ENCODE results near the gene PARD3.

PARD3 gene

DNA sequence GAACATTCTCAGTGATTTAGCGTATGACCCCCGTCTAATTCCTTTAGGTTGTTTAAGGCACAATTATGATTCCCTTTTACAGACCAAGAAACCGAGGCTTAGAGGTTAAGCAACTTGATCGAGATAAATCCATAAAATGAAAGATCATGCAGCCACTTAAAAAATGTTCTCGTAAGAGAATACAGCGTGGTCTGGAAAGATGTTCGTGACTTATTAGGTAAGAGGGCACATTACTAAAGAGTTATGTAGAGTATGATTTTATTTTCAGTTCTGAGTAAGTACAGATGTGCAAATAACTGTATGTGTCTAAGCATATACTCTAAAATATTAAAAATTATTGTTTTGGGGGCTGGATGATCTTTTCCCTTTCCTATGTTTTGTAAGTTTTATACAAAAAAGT lies 575.1 kb downstream of the PARD3 start:
- DNase-seq (ENCODE audit: low read depth in 2 of 2, low spot score in 1 of 2) = no peak

DNA sequence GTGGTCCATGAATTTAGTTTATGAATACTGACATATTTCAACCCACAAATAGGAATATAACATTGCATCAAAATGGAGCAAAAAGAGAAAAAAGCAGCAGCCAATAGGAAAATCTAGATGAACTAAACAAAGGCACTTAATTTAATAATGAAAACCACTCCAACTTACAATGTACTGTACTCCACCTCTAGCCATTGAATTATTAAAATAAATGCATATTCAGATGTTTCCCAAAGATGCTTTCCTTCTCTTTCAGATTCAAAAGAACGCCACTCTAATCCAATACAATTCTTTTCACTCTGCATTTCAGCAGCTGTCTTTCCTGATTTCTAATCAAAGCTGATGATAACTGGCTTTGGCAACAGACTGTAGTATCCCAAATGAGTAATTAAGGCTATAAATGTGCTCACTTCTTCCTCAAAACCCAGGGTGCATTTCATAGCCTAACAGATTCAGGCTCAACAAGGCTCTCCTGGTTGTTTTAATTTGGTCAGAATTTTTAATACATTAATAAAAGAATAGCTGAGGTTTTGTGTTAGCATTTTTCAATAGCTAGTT lies 577.1 kb downstream of the PARD3 start:
- no peak for DNase-seq (ENCODE audit: low read depth in 2 of 2, low spot score in 1 of 2)

DNA sequence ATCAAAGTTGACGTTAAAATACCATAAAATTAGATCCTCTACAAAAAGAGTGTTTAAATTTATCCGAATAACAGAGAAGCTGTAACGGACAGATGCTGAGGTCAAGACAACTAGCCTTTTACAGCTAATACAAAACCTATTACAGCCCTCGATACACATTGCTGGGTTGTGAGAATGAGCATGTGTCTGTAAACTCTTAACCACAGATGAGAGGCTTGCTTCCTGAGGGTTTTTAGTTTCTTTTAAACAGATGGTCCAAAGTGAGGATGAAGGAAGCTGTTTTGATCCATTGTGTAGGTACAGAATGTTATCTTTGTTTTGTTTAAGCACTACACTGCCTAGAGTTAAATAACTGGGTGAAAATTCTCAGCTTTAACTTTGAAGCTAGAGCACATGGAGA lies 578.2 kb downstream of the PARD3 start:
- no peak for DNase-seq (ENCODE audit: low read depth in 2 of 2, low spot score in 1 of 2)

DNA sequence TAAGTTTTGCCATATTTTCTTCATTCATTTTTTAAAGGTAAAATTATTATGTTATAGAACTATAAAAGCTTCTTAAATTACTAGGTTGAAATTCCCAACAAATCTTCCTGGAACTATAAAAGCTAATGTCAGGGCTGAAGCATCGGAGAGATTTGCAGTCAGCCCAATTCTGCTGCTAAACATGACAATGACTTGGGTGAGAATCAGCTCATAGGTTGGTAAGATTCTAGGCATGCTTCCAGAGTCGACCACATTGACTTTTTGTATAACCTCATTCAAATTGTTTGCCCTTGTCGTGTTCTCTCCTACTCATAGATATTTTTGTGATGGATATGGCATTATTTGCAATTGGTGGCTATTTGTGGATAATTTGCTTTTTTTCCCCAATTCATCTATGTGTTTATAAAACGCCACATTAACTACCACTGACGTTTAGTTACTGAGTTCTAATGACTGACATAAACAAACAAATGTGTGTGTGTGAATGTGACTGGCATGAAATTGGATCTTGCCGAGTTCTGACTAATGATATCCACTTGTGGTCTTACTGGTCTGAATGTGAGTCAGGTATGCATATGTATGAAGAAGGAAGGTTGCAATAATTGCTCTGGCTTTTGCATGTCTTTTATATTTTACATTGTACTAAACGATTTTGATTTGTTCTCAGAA lies 579.8 kb downstream of the PARD3 start:
- DNase-seq (ENCODE audit: low read depth in 2 of 2, low spot score in 1 of 2) = no peak

DNA sequence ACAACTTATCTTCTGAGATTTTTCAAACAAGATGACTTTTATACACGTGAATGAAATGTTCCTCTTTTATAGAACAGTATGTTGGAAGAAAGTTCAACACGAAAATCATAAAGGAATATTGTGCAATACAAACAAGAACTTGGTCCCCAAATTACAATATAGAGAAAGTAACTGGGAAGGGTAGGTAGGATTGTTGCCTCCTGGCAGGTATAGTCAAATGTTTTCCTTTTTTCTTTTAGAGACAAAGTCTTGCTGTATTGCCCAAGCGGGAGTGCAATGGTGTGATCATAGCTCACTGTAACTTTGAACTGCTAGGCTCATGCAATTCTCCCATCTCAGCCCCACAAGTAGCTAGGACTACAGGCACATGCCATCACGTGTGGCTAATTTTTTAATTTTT lies 582.6 kb downstream of the PARD3 start:
- DNase-seq (ENCODE audit: low read depth in 2 of 2, low spot score in 1 of 2) = no peak

DNA sequence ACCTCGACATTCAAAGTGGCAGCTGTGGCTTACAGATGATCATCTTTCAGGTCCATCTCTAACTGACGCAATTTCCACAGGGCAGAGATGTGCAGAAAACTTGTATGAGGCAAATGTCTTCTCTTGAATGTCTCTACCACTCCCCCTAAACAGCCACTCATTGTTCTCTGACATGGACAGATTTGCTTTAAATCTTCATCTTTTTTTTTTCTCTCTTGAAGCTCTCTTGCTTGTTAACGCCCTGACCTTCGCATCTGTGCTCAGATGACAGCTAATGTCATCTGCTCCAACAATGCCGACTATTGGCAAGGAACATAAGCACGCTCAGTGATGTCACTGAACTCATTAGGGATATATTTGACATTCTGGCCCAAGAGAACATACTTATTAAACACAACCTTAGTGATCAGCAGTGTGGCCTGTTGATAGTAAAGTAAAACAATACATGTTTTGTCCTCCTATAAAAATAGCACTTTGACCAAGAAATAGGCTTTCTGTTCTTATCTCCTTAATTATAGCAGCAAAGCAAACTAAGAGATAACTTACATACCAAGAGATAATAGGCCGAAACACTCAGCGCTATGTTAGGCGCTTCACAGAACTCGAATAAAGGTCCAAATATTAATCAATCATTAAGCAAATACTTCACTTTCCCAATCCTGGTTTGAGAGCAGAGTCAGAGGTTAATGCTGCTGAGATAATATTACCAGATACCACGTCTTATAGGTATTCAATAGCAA lies 583.5 kb downstream of the PARD3 start:
- DNase-seq (ENCODE audit: low read depth in 2 of 2, low spot score in 1 of 2) = no peak

DNA sequence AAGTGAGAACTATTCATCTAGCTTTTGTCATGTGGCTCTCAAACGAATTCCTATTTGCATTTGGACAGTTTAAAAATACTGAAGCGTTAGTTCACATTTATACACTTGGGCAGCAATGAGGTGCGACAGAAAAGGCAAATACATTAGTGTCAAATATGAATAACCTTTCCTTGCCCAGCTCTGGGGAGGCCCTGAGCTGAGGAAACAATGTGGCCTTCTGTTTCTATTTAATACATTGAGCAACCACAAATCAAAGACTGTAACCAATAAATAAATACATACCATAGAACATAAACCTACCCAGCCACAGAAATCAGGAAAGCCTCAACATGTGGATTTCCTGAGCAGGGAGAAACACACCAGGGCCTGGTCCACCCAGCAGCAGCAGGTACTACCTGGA lies 585.2 kb downstream of the PARD3 start:
- DNase-seq (ENCODE audit: low read depth in 2 of 2, low spot score in 1 of 2) = no peak

DNA sequence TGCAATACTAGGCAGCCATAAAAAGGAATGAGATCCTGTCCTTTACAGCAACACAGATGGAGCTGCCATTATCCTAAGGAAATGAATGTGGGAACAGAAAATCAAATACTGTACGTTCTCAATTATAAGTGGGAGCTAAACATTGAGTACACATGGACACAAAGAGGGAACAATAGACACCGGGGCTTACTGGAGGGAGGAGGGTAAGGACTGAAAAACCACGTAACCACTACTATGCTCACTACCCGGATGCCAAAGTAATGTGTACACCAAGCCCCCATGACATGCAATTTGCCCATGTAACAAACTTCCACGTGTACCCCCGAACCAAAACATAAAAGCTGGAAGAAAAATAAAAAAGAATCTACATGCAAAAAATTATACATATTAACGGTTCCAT lies 587.0 kb downstream of the PARD3 start:
- no peak for DNase-seq (ENCODE audit: low read depth in 2 of 2, low spot score in 1 of 2)

DNA sequence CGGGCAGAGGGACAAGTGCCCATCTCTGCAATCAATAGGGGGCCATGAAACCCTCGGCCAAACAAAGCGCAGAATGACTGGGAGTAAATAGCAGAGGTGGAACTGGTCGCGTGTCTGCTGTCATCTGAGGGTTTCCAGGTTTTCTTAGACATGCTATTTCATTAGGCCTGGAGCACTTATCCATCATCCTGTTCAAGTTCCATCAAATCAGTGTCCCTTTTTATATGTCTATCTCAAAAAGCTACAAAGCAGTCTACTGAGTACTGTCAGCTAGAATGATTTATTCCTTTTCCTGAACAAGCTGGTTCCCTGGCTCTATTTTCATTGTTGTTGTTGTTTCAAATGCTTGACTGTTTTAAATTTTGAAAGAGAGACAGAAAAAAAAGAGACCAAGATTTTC lies 590.5 kb downstream of the PARD3 start:
- no peak for DNase-seq (ENCODE audit: low read depth in 2 of 2, low spot score in 1 of 2)

DNA sequence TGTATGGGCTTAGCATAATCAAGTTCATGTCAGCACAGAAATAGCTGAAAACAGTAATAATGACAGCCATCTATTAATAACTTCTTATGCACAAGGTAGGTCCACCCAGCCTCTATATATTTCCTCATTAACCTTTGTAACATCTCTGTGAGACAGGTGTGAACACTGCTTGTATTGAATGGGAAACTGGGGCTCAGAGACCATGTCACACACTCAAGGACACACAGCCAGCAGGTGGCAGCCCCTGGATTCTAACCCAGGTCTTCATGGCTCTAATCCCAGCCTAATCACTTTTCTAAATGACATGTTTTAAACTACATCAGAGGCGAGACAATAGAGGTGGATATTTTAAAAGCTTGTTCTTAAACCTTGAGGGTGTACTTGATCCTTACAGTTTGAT lies 591.4 kb downstream of the PARD3 start:
- DNase-seq (ENCODE audit: low read depth in 2 of 2, low spot score in 1 of 2) = no peak

DNA sequence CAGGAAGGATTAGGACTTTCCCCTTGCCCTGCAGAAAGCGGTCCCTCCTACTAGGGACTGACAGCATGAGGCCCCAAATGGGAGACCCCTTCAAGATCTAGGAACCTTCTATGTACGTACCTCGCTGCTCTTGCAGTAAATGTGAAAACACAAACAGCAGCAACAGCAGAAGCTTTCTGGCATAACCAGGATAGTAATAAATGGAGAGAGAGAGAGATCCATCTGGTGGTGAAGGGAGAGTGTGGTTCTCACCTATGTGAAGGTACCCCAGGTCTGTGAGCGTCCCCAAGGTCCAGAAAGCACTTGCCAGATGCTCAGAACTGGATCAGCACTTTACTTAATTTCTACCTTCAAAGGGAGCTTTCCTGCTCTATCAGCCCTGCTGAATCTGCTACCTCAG lies 592.7 kb downstream of the PARD3 start:
- DNase-seq (ENCODE audit: low read depth in 2 of 2, low spot score in 1 of 2) = no peak

DNA sequence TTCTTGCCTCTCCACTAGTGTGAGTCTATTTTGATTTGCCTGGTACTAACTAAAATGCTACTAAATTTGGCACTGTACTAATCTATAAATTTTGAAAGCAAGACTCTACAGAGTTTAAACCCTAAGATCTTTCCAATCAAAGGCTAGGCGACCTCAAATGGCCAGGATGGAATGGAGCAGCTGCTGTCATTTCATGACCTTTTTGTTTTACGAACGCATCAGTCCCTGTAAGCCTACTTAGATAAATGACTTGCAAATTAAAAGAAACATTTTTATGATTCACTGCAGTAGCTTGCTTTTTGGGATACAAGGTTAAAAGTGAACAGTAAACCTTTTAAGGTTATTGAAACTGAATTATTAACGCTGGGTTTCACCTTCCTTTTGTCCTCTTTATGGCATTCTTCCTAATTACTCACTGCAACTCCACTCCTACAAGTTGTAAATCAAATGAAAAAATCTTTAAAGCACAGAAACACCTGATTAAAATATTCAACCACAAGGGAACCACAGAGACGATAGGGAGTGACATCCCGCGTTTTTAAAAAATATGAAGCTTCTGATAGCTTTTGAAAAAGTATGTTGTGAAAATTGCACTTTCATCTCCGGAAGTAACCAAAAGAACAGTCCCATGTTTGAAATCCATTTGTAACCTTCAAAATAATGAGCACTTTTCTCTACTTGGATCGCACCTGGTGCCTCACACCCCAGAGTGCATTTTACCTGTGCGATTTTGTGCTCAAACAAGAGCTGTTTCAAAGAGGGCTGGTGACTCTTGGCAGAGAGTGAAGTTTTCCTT lies 595.1 kb downstream of the PARD3 start:
- no peak for DNase-seq (ENCODE audit: low read depth in 2 of 2, low spot score in 1 of 2)

DNA sequence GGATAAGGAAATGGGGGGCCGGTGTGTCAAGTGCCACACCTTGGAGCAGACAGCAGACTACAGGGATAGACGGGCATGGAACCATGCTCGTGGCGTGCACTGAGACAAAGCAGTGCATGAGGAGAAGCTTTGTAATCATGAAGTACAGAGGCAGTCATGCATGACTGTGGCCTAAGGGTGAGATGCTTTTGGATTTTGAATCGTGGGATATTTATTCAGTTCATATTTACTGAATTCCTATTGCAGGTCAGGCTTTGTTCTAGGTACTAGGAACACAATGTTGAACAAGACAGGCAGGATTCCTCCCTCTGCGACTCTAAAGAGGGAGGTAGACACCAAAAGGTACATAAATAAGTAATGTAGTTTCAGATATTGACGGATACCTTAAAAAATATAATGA lies 597.6 kb downstream of the PARD3 start:
- no peak for DNase-seq (ENCODE audit: low read depth in 2 of 2, low spot score in 1 of 2)

DNA sequence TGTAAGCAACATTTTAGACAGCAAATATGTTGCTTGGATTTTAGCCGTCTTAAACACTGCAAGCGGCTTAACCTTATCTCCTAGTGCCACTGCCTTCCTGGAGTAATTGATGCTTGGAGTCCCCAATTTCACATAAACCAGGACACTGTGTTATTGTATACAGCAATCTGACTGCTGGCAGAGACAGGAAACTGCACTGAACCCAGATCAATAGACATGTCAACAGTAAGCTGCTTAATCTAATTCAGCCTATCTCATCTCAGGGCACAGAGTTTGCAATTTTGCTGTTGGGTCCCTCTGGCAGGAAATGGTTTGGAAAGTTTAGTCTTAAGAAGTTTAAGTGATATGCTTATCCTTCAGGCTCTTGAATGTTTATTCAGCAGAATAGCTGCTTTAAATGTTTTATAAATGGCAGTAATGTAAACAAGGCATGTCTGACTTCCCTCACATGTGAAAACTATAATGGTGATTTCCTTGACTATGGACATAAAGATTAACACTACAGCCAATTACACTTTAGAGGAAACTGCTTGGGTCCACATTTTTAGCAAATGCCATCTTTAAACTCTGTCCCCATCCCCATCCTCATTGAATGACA lies 598.6 kb downstream of the PARD3 start:
- DNase-seq (ENCODE audit: low read depth in 2 of 2, low spot score in 1 of 2) = no peak

DNA sequence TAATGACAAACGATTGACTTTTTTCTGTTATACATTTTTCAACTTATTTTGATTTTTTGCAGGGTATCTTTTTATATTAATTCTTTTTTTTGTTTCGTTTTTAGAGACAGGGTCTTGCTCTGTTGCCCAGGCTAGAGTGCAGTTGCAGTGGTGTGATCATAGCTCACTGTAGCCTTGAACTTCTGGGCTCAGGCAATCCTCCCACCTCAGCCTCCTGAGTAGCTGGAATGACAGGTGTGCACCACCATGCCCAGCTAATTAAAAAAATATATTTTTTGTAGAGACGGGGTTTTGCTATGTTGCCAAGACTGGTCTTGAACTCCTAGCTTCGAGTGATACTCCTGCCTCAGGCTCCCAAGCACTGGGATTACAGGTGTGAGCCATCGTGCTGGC lies 601.3 kb downstream of the PARD3 start:
- no peak for DNase-seq (ENCODE audit: low read depth in 2 of 2, low spot score in 1 of 2)

DNA sequence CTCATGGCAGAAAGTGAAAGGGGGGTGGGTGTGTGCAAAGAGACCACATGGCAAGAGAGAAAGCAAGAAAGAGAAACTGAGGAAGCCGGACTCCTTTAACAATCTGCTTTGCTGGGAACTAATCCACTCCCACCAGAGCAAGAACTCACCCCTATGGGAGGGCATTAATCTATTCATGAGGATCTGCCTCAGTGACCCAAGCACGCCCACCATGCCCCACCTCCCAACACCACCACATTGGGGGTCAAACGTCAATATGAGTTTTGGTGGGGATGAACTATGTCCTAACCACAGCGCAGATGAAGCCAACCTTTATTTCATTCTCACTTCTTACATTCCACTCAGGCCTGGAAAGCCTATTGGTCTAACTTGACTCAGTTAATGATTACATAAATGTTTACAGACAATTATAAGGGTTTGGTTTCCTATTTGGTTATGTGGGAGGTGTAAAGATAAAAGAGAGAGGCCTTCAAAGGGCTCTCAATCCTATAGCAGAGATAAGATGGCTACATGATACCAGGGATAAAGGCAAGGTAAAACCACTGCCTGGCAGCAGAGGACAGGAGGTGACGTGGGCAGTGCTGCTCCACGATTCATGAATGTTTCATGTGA lies 601.8 kb downstream of the PARD3 start:
- DNase-seq (ENCODE audit: low read depth in 2 of 2, low spot score in 1 of 2) = no peak

DNA sequence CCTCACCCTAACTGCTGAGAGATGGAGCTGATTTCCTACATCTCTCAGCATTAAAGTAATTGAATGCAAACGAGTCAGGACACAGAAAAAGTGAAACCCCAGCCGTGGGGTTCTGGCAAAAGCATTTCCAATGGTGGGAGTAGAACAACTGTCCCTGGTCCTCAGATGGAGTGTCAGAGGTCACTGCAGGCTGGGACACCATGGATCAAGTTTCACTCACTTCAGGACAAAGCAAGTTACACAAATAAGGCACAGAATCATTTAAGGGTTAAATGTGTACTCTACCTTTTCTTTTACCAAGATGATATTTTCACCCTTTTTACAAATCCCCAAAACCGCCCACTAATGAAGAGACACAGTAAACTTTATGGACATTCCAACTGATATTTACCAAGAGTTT lies 607.8 kb downstream of the PARD3 start:
- DNase-seq (ENCODE audit: low read depth in 2 of 2, low spot score in 1 of 2) = no peak

DNA sequence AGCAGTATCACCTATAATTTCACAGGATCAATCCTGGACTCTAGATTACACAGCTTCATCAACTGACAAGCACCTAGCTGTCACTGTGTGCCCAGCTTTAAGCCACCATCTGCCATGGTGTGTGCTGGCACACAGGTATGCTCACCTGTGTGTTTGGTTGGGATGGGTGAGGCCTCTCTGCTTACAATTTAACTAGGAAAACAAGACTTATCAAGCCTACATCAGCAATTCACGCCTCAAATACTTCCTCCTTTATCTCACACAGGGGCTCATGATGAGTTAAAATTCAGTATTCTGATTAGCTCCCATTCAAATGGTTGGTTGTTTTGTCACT lies 608.2 kb downstream of the PARD3 start:
- no peak for DNase-seq (ENCODE audit: low read depth in 2 of 2, low spot score in 1 of 2)

DNA sequence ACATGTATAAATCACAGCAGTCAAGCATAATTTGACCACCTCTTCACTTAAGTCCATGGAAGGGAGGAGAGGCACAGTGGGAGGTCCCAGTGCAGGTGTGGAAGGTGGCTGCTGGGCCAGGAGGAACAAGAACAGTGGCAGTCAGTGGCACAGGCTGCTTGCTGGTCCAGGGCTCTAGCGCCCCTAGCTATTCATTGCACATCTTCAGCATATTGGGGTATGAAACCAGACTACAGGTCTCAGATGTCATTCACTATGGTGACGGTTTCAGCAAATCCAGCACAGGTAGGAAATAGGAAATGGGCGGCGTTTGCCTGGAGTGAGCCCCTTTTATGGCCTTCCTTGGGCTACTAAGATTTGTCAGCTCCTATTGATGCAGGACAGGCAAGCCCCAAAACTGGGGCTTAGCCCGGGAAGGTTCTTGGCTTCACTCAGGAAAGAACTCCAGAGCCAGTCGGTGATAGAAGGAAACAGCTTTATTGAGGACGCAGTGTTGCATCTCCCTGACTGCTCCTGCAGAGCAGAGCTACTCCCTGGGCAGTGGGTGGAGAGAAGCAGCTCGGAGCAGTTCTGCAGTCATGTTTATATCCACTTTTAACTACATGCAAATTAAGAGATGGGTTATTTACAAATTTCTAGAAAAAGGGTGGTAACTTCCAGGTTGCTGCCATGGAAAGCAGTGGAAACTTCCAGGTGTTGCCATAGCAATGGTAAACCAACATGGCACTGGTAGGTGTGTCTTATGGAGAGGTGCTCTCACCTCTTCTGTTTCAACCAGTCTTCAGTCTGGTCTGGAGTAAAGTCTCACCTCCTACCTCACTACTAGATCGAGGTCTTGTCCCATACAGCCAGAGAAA lies 608.8 kb downstream of the PARD3 start:
- DNase-seq (ENCODE audit: low read depth in 2 of 2, low spot score in 1 of 2) = no peak

DNA sequence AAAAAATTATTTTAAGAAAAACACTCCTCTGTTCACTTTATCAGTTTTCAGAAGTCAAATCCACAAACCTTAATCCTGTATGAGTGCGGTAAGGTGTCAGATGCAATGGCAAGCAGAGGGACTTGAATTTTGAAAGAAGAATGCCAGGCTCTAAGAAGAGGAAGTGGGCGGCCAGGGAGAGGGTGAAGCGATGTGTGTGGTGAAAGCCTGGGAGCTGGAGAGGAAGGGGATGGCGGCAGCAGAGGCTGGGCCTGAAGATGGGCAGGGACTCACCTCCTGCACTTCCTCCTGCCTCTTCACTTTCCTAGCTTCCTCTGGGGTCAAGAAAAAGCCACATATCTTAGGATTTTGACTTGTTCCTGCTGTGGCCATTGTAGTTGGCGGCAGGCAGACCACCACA lies 609.6 kb downstream of the PARD3 start:
- DNase-seq (ENCODE audit: low read depth in 2 of 2, low spot score in 1 of 2) = no peak

Data from stimulated activated CD8-positive, alpha-beta memory T cell treated with anti-CD3 and anti-CD28 coated beads, Interleukin-4, amount 100 ng/mL, for 1 hour (primary cell).